GM21423 (cell line): ENCODE results near the gene TPST1.

Experiments used
- ATAC-seq: cut with Tn5 transposase; IDR thresholded peaks from one replicate; pipeline ENCODE4 v1.9.1; 2021; ENCODE audit warnings: mild to moderate bottlenecking, moderate library complexity; ENCODE audit not compliant: unreplicated experiment

TPST1 gene

GRCh38 chr7:66281678-66282590 is 76.8 kb downstream of the TPST1 start:
- ATAC-seq = no peak

- ATAC-seq = no peak
Observed at GRCh38 chr7:66282591-66282935, 77.4 kb downstream of the TPST1 start.

- ATAC-seq = no peak
Observed at GRCh38 chr7:66283003-66283920, 78.1 kb downstream of the TPST1 start.

- ATAC-seq = no peak
Observed at GRCh38 chr7:66296001-66296521, 90.9 kb downstream of the TPST1 start.

GRCh38 chr7:66296557-66296956 is 91.4 kb downstream of the TPST1 start:
- no peak for ATAC-seq

GRCh38 chr7:66297579-66297978 is 92.4 kb downstream of the TPST1 start:
- no peak for ATAC-seq

GRCh38 chr7:66301249-66301648 is 96.1 kb downstream of the TPST1 start:
- no peak for ATAC-seq

- no peak for ATAC-seq
Observed at GRCh38 chr7:66301737-66302136, 96.6 kb downstream of the TPST1 start.

- no peak for ATAC-seq
Observed at GRCh38 chr7:66303454-66304155, 98.5 kb downstream of the TPST1 start.

- ATAC-seq = no peak
Observed at GRCh38 chr7:66304536-66304935, 99.4 kb downstream of the TPST1 start.

- ATAC-seq = no peak
Observed at GRCh38 chr7:66306243-66306642, 101.1 kb downstream of the TPST1 start.

- no peak for ATAC-seq
Observed at GRCh38 chr7:66307591-66308215, 102.6 kb downstream of the TPST1 start.

- no peak for ATAC-seq
Observed at GRCh38 chr7:66308411-66308810, 103.3 kb downstream of the TPST1 start.

GRCh38 chr7:66310620-66311019 is 105.5 kb downstream of the TPST1 start:
- no peak for ATAC-seq

GRCh38 chr7:66313886-66314568 is 108.9 kb downstream of the TPST1 start:
- ATAC-seq = no peak

GRCh38 chr7:66315192-66315591 is 110.1 kb downstream of the TPST1 start:
- ATAC-seq = no peak

- no peak for ATAC-seq
Observed at GRCh38 chr7:66319407-66319979, 114.4 kb downstream of the TPST1 start.

GRCh38 chr7:66321283-66321682 is 116.1 kb downstream of the TPST1 start:
- ATAC-seq = no peak

GRCh38 chr7:66323114-66323796 is 118.1 kb downstream of the TPST1 start:
- no peak for ATAC-seq
